UCSD-AML1 (cell line): ENCODE data around the gene OSBPL10.

Source experiments
- DNase-seq: peaks from one replicate; lab custom pipeline; 2025; ENCODE audit not compliant: unreplicated experiment; lab: John Stamatoyannopoulos, UW

OSBPL10 gene

DNA sequence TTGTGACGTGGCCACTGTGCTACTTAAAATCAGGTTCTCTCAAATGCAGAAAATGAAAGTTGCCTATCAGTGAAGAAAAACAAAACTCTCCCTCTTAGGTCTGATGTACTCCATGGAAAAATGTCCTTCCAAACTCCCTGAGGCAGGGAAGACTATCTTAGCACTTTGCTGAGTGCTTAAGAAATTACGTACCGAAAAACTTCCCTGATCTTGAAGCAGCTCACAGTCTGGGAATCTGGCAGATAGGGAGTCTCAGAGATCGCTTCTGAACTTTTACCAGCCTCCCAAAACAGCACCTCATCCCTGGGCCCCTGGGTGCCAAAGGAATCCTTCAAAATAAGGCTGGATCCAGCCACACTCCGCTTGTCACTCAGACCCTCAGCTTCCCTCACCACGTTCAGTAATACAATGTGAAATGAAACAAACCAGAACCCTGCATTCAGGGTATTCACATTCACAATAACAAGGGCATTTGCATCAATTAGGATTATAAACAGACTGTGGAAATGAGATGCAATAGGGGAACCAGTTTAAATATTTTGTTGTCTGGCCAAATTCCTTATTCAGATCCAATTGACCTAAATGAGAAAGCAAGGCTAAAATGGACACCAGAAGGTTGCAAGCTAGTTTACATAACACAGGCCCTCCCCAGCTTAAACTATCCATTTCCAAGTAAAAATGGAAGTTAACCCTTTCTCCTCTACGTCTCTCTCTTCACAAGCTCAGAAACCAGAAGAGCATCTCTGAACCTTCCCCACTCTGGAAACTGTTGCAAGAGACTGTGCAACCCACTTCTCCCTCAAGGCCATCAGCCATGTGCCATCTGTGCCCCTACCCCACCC lies 20.9 kb downstream of the OSBPL10 start:
- DNase-seq = no peak

DNA sequence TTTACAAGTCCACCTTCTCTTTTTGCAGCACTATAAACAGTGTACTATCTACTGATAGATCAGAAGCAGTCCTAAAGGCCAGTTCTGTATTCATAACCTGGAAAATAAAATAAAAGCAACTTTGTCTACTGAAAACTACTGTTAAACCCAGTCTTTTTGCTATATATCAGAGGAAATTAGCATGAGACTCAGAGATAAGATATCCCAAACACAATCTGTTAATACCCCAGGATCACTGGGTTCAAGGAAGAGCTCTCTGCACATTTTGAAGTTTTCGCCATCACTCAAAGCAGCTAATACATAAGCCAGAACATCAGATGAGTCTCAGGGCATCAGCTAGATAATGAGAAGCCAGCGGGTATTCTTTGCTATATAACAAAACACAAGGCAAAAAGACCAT lies 21.8 kb downstream of the OSBPL10 start:
- DNase-seq = no peak

DNA sequence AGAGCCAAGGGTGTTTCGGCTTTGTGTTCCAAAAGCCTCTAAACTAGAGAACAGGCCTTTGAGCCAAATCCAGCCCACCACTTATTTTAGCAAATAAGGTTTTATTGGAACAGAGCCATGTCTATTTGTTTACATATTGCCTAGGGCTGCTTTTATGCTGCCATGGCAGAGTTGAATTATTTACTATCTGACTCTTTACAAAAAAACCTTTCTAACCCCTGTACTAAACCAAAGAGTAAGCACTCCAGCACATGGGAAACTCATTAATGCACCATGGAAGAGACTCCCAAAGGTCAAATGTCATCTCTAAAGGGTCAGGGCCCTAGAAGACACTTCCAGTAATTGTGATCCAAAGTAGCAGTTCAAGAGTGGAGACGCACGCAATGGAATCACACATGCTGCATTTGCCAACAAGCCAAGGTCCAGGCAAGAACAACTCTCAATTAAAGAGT lies 22.3 kb downstream of the OSBPL10 start:
- DNase-seq = no peak

DNA sequence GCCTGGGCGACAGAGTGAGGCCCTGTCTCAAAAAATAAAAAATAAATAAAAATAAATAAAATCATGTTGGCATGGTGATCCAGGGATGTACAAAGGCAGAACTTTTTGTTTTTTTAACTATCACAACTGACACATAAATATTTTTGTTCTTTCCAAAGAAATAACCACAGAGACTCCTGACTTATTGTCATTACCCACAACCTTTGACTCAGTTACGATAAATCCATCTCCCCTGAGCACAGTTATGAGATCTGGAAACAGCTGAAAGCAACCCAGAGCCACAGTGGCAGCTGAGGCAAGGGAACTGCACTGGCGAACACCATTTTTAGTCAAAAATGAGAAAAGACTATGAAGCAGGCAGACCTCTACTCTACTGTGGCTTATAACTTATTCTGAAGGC lies 24.0 kb downstream of the OSBPL10 start:
- no peak for DNase-seq

DNA sequence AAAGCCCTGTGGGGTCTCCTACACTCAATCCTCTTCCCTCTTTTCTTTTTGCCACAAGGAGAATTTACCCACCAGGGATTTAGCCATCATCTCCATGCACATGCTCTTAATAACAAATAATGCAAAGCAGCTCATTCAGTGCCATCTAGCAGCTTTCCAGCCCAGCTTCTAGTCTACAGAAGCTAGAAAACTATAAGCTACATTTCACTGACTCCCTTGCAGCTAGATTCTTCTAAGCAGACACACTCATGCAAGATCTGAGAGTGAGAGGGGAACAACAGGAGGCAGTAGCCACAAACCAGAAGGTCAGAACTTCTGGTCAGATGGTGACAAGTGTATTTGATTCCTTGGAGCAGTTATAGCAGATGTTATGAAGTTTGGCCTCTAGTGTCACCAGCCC lies 25.5 kb downstream of the OSBPL10 start:
- no peak for DNase-seq

DNA sequence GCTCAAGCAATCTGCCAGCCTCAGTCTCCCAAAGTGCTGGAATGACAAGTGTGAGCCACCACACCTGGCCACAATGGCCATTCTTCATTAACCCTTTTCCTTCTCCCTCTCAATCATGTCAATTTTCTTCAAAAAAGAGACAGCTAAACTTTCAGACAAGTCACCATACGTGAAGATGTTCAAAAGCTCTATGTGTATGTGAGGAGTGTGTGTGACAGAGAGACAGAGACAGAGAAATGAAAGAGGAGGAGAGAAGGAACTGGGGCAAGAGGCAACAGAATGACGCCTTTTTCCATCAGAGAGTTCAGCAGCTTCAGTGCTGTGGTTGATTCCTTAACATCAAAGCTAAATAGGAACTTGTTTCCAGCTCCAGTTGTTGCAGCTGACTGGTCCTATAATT lies 27.4 kb downstream of the OSBPL10 start:
- no peak for DNase-seq

DNA sequence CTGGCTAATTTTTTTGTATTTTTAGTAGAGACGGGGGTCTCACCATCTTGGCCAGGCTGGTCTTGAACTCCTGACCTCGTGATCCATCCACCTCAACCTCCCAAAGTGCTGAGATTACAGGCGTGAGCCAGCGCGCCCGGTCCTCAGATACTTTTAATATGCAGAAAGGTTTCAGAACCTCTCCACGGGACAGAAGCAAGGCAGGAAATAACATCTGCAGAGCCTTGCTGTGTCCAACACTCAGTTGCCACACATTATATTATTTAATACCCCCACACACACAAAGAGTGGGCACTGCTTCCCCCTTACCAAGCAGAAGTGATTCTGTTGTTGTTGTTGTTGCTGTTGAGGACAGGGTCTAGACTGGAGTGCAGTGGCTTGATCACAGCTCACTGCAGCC lies 28.0 kb downstream of the OSBPL10 start:
- DNase-seq = no peak

DNA sequence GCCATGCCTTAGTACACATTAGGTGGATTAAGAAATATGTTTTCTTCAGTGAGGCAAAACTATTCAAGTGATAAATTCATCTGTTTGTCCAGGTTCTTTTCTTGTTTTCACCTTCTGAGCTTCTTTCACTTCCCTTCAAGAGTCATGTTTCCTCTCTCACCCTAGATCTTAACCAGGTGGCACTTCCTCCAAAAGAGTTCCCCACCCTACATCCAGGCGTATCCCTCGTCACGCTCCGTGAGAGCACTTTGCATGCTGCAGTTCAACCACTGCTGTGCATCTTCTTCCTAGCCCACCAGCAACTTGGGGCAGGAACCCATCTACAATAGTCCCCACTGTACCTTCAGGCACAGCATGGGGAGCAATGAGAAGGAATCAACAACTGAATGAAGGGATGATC lies 28.9 kb downstream of the OSBPL10 start:
- no peak for DNase-seq

DNA sequence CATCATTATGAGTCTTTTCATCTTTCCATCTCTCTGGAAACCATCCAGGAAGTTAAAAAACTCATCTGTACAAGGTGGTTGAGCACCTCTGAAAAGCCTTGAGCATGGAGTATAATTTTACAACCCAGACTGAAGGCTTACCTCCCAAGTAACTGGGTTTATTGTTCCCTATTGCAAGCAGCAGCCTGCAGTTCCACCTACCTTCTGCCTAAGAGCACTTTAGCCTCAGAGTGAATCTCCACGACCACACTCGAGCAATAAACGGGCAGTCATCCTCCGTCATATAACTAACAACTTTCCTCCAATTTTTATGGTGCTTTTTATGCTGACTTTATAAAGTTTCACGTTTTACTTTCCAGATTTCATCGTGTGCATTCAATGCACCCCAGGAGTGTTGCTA lies 32.8 kb downstream of the OSBPL10 start:
- DNase-seq = no peak

DNA sequence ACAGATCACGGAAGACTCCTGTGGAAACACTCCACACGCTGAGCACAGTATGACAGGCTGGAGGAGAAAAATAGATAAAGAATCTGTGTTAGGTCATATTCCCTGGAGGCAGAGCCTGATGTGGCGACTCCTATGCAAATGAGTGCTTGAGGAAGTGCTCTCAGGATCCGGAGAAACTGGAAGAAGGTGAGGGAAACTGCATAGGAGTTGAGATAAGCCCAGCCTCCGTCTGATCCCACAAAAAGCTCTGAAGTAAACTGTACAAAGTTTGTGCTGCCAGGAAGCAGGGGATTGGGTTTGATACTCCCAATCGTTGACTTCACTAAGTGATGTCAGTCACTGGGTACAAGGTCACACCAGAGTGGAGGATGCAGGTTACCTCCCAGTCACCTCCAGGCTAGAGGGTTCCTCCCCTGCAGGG lies 33.4 kb downstream of the OSBPL10 start:
- DNase-seq = no peak

DNA sequence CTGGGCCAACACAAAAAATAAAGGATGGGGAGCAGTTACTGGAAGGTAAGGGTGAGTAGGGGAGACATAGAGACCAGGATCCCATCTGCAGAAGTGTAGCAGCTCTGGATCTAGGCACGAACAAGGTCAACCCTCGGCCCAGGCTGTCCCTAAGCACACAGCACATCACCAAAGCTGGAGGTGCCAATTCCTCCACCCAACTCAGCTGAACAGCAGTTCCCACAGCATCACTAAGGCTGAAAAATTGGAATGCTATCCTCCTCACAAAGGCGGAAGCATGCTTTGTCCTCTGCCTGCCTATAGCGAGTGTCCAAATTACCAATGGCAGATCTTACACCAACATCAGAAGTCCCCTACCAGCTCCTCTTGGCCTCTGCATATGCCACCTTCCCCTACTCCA lies 33.9 kb downstream of the OSBPL10 start:
- DNase-seq = no peak

DNA sequence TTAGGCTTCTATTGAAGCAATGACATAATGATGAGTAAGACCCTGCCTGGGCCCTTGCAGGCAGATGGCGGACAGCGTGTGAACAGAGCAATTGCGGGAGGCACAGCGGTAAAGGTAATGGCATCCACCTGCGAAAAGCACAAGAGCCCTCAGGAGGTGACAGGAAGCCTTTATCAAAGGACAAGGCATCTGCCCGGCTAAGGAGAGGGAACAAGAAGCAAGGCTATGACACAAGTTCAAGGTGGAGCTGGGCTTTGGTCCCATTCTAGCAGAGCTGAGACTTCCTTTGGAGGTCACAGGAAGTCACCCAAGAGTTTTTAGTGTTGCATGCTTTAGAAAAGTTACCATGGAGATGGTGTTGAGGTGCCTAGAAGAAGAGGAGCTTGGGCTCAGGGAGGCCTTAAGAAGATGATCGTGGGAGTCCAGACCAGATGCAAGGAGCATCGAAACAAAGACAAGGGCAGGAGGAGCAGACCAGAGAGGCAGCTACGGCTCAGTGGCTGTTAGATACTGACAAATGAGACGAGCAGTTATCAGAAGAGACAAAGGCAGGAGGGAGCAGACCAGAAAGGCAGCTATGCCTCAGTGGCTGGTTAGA lies 34.5 kb downstream of the OSBPL10 start:
- DNase-seq = no peak

DNA sequence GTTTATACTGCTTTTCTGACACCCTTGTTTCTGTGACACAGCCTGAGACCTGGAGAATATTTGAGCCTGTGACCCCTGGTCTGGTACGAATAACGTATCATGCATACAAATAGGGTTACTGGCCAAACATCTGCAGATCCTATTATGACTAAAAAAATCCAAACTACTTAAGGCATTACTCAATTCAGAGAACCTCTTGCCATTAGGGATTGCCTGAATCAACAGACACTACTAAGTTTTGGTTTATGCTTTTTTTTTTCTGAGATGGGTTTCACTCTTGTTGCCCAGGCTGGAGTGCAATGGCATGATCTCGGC lies 35.4 kb downstream of the OSBPL10 start:
- DNase-seq = no peak

DNA sequence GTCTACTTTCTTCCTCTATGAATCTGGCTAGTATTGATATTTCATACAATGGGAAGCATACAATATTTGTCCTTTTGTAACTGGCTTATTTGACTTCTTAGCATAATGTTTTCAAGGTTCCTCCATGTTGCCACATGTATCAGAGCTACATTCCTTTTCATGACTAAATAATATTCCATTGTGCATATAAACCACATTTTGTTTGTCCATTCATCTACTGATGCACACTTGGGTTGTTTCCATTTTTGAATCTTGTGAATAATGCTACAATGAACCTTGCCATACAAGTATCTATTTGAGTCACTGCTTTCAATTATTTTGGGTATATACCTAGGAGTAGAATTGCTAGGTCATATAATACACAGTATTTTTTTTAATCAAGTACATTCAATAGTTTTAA lies 38.0 kb downstream of the OSBPL10 start:
- DNase-seq = no peak

DNA sequence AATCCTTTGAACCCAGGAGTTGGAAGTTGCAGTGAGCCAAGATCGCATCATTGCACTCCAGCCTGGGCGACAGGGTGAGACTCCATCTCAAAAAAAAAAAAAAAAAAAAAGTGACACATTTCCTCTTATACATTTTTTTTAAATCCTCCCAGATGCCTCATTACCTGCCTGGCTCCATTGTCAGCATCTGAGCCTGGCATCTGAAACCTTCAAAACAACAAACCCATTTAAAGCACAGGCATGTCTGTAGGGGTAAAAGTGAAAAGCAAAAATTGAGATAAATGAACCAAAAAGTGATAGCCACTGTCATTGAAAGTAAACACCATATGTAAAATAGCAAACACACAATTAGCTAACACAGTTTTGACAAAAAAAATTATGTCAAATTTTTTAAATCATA lies 38.6 kb downstream of the OSBPL10 start:
- no peak for DNase-seq

DNA sequence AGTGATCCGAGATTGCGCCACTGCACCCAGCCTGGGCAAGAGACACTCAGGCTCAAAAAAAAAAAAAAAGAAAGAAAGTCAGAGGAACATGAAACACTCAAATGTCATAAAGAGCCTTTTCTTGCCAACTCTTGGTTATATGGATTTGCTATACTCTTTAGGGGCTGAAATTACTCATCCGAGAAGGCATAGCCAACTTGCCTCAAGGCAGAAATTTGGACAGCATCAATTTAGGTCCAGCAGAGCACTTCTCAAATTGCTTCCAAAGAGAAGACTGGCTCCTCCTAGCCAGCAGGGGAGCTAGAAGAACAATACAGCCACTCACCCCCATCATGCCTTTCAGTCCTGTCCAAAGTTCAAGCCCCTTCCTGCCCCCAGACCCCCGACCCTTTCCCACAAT lies 43.8 kb downstream of the OSBPL10 start:
- DNase-seq = no peak

DNA sequence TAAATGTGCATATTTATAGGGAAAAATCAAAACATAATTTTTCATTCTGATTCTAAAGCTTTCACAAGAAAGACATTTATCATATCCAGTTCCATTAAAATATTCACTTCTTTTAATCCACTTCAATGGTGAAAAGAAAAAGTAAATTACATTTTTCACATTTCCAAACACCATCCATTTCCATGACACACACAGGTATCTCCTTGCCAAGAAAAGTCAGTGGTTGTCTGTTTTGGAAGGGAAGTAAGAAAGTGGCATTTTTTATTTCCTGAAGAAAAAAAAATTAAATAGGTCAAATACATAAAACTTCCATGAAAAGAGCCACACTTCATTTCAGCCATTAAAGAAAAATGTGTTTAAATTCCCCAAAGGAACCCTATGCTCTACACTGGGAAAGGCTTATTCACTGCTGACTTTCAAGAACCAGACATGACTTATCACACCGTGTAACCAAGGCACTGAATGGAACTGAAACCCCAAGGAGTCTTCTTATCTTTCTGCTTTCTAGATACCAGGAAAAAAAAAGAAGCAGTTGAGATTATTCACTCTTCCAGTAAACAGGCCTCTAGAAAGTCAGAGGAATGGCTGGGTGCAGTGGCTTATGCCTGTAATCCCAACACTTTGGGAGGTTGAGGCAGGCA lies 44.5 kb downstream of the OSBPL10 start:
- no peak for DNase-seq

DNA sequence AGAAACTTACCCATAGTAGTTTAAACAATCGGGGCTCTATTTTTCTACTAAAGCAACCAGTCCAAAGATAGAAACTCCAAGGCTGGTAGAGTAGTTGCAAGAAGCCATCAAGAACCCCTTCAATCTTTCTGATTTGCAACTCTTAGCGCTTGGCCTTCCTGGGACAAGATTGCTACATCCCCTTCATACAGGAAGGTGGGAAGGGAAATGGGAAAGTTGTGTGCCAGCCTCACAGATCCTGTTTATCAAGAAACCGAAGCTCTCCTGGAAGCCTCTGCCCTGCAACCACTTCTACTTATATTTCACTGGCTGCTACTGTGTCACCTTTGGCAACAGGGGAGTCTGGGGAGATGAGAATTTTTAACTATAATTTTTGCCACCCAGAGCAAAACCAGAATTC lies 46.2 kb downstream of the OSBPL10 start:
- no peak for DNase-seq

DNA sequence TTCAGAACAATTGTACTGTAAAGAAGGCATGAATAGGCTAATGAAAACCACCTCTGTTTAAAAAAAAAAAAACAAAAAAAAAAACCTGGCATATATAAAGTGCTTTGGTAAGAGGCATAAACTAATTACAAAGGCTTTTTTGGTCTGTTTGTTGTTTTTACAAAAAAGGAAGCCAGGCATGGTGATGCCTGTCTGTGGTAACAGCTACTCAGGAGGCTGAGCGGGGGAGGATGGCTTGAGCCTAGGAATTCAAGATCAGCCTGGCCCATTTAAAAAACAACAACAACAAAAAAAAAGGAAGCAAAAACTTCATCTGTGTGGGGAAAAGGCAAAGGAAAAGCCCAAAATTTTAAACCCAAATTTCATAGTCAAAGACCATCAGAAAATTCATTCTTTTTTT lies 47.0 kb downstream of the OSBPL10 start:
- DNase-seq = no peak

DNA sequence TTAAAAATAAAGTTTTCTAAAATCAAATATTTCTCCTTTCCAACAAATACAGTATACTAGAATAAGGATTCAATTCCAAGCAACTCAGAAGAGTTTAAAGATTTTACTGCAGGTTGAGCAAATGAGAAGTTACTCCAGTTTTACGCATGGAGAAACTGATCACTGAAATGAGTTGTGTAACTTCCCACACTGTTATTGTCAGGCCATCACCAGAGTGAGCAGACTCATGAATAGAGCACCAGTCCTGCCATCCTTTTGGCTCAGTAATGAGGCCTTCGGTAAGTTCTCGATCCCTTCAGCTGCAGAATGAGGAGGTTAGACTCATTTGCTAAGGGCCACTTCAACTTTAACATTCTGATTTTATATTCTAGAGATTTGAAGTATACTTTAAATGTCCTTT lies 48.1 kb downstream of the OSBPL10 start:
- DNase-seq = no peak

DNA sequence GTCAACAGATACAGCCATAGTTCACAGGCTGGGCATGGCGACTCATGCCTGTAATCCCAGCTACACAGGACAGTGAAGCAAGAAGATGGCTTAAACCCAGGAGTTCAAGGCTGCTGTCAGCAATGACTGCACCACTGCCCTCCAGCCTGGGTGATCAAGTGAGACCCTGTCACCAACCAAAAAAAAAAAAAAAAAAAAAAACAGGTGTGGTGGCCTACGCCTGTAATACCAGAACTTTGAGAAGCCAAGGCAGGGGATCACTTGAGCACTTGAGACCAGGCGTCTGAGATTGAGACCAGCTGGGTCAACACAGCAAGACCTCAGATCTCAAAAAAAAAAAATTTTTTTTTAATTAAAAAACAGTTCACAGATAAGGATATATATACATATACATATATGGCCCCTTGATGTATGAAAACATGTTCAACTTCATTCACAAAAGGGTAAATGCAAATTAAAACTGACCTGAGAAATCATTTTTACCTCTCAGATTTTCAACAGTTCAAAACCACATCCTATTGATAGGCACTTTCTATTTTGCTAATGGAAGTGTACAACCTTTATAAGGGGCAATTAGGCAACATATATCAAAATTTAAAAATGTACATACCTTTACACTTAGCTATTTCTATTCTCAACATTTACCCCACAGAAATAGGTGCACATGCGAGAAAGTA lies 51.1 kb downstream of the OSBPL10 start:
- no peak for DNase-seq

DNA sequence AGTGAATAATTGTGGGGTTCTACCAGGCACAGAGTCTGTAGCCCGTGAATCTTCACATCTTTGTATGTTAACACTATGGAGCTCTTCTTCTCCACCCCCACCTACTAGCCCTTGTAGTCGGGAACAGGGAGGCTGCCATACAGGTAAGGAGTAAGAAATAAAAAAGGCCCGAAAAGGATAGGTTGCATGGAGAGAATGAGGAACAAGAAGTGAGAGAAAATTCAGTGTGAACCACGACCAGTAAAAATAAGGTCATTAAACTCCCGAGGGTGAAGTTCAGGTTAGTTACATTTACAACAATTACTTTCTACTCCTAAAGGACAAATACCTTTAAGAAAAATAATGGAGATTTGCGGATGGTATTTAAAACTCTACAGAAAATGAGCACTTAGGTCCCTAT lies 53.3 kb downstream of the OSBPL10 start:
- DNase-seq = no peak
